Fibroblast of mammary gland (primary cell): ENCODE results near the gene SHMT2.

Experiments
- DNase-seq: peaks from one replicate; pipeline ENCODE4 v3.0.0-alpha.2; 2010; ENCODE audit warnings: low read depth
- H3K4me3 ChIP-seq: 2 replicates; pipeline ENCODE4 v1.5.1; 2011; ENCODE audit warnings: low read depth, mild to moderate bottlenecking, low read length, moderate library complexity; ENCODE audit not compliant: control insufficient read depth
- CTCF ChIP-seq: conservative IDR thresholded peaks from 2 replicates; pipeline ENCODE4 v1.5.1; 2011; ENCODE audit warnings: low read depth, low read length, inconsistent platforms; ENCODE audit not compliant: control insufficient read depth, insufficient read depth

The SHMT2 gene

GRCh38 chr12:57235728-57236131 lies 6.2 kb downstream of the SHMT2 start:
- TF ChIP-seq CTCF, result no peak
- H3K4me3 ChIP-seq, result no peak overlapping the region
- DNase-seq, result no peak

- no peak overlapping the region for H3K4me3 ChIP-seq
- TF ChIP-seq CTCF, result no peak
- no peak for DNase-seq
Observed at GRCh38 chr12:57236201-57236924, 6.9 kb downstream of the SHMT2 start.

- no peak overlapping the region for H3K4me3 ChIP-seq
- no peak for DNase-seq
- TF ChIP-seq CTCF, result no peak
Observed at GRCh38 chr12:57236925-57237595, 7.5 kb downstream of the SHMT2 start.

- TF ChIP-seq CTCF, result no peak
- DNase-seq, result no peak
- H3K4me3 ChIP-seq, result no peak overlapping the region
Observed at GRCh38 chr12:57237596-57237931, 8.1 kb downstream of the SHMT2 start.

GRCh38 chr12:57237932-57238853 lies 8.7 kb downstream of the SHMT2 start:
- peak overlapping the region; percentile 47 for H3K4me3 ChIP-seq
- no peak for TF ChIP-seq CTCF
- no peak for DNase-seq

GRCh38 chr12:57238854-57239554 lies 9.5 kb downstream of the SHMT2 start:
- TF ChIP-seq CTCF, result peak; percentile 95
- peak overlapping the region; percentile 56 for H3K4me3 ChIP-seq
- DNase-seq, result peak; percentile 83
